ENCODE data around the gene SNX7. TPM values are rescaled to one million over a fixed set of nuclear protein-coding genes. Genes with fewer than 3 reads are reported as not detected.

Gene SNX7
- polyA plus RNA-seq, 1 of the 3 experiments (the other 2 are of a cell fraction) = 16.0 TPM

- TF ChIP-seq REST (IDR thresholded peaks at IDR 0.05; ENCODE audit: low read depth, low read length) (no peak), ZBTB33 (IDR thresholded peaks at IDR 0.05; ENCODE audit: borderline replicate concordance, low read depth) (no peak), SIN3A (IDR thresholded peaks at IDR 0.05; ENCODE audit: borderline replicate concordance, low read depth, low read length) (no peak), EZH2phosphoT487 (IDR thresholded peaks at IDR 0.05; ENCODE audit: borderline replicate concordance, low read depth) (no peak), RAD21 (IDR thresholded peaks at IDR 0.05; ENCODE audit: low read length) (no peak), SMC3 (IDR thresholded peaks at IDR 0.05; ENCODE audit: low read depth, low read length) (no peak), EP300 (IDR thresholded peaks at IDR 0.05; ENCODE audit: borderline replicate concordance in 1 of 2, low read depth in 1 of 2, low read length in 1 of 2) (no peak)
Measured at GRCh38 chr1:98735756-98736155, 74.2 kb downstream of the SNX7 start (continued).

GRCh38 chr1:98737835-98738234, 76.3 kb downstream of the SNX7 start:
- Histone ChIP-seq H2AFZ (ENCODE audit: low read depth) (no peak overlapping the region), H3K9me2 (no peaks in the 10 kb centered on the region), H3K4me3 (ENCODE audit: low read depth in 2 of 2, low read length in 1 of 2) (no peak overlapping the region), H3K36me3 (replicated peaks in 1 of 2; ENCODE audit: control insufficient read depth in 1 of 2, insufficient read depth in 2 of 2, low read length in 1 of 2) (peaks cover 2 to 11% of the 10 kb centered on the region in 2 experiments), H4K20me1 (ENCODE audit: insufficient read depth) (no peaks in the 10 kb centered on the region), H3K4me1 (ENCODE audit: control insufficient read depth in 1 of 2, insufficient read depth in 2 of 2, low read depth in 1 of 2, low read length in 1 of 2) (no peaks in the 10 kb centered on the region), H3K27ac (ENCODE audit: low read depth in 2 of 2, low read length in 1 of 2) (no peak overlapping the region), H3F3A (replicated peaks; ENCODE audit: insufficient read depth) (no peaks in the 10 kb centered on the region), H3K79me2 (ENCODE audit: insufficient read depth) (no peaks in the 10 kb centered on the region), H3K9ac (no peak overlapping the region), H3K27me3 (ENCODE audit: insufficient read depth) (no peaks in the 10 kb centered on the region), H3K4me2 (no peak overlapping the region), H3K9me3 (no peaks in the 10 kb centered on the region)
- POLR2A ChIA-PET = no interaction called here
- no peak for TF ChIP-seq FOXJ3 (CRISPR knock-in tag; IDR thresholded peaks at IDR 0.05)
- TF ChIP-seq MAX (IDR thresholded peaks at IDR 0.05; ENCODE audit: low read depth) = no peak
- TF ChIP-seq EZH2phosphoT487 (IDR thresholded peaks at IDR 0.05; ENCODE audit: borderline replicate concordance, low read depth) = no peak
- TF ChIP-seq RXRA (IDR thresholded peaks at IDR 0.05; ENCODE audit: borderline replicate concordance, low read depth) = no peak
- TF ChIP-seq SMC3 (IDR thresholded peaks at IDR 0.05; ENCODE audit: low read depth, low read length) = no peak
- CTCF ChIA-PET = interaction anchor here (1.5 to 3.4 kb wide), 2 partner anchors 11 to 15 kb away, joined by 4 to 23 read pairs; no protein-coding TSS in a partner anchor
- DNase-seq = no peak
